ENCODE data around the gene C20orf204.
"Not testable (repeated sequence)": the region's sequence is repeated elsewhere in the genome, so short reads cannot be mapped to it uniquely, and the experiment has no call there.

- TF ChIP-seq CTCF, POLR2A (IDR thresholded peaks at IDR 0.05): not testable (repeated sequence)
These were observed 51.3 kb downstream of the C20orf204 start for GRCh38 chr20:64087226-64087825.

Measured in sigmoid colon (tissue), 3 donors.